NT2/D1 (cell line): Measurements from ENCODE around the gene PIK3IP1.

Experiments
- YY1 ChIP-seq: IDR thresholded peaks from 2 replicates; pipeline ENCODE4 v1.6.1; 2011; ENCODE audit not compliant: insufficient read length, insufficient read depth
- ZNF274 ChIP-seq: IDR thresholded peaks from 2 replicates; pipeline ENCODE4 v1.6.1; 2011; ENCODE audit warnings: mild to moderate bottlenecking, low read depth, low read length

- TF ChIP-seq YY1 (no peak), ZNF274 (no peak)
These were observed 19.5 kb downstream of the PIK3IP1 start for GRCh38 chr22:31272522-31273446.
